ENCODE measurements around the gene ADAM12.

- TF ChIP-seq CTCF (IDR thresholded peaks at IDR 0.05; ENCODE audit: low read length) (no peak), EZH2phosphoT487 (IDR thresholded peaks at IDR 0.05; ENCODE audit: low read length) (no peak)
These were observed 303.9 kb downstream of the ADAM12 start for GRCh38 chr10:126084369-126084768.
